ENCODE data around the gene CHRNA1. TPM values are rescaled to one million over a fixed set of nuclear protein-coding genes. Genes with fewer than 3 reads are reported as not detected.

The CHRNA1 gene
- total RNA-seq, 3 donors from 2014 or later: 0.76 to 2.6 (median 1.4) TPM

DNA sequence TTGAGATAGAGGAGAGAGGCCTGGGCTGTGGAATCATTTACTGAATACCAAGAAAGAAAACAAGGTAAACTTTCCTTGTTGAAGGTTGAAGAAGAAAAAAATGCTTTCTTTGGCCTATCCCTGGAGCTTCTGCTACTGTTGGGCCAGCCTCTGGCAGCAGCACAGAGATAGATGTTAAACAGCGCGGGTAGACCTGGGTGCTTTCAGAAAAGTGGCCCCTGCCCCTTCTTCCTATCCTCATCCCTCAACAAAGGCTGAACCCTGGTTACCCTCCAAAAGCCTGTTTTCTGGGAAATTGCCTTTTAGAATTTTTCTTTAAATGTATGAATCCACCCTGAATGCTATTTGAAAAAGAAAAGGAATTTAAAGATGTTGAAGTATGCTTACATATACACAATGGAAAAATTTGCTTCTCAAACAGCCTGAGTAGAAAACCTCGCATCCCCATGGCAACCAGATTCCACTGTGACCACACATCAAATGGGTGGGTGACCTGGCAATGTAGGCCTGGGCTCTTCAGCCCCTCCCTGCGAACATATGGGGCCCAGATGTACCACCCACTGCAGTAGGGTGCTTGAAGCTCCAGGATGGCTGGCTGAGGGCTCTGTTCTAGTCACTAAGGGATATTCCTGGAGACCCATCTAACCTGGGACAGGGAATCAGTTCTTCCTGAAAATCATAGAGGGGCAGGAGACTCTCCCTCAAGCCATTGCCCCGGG, 23.4 kb upstream of the CHRNA1 start:
- no peak for ATAC-seq

DNA sequence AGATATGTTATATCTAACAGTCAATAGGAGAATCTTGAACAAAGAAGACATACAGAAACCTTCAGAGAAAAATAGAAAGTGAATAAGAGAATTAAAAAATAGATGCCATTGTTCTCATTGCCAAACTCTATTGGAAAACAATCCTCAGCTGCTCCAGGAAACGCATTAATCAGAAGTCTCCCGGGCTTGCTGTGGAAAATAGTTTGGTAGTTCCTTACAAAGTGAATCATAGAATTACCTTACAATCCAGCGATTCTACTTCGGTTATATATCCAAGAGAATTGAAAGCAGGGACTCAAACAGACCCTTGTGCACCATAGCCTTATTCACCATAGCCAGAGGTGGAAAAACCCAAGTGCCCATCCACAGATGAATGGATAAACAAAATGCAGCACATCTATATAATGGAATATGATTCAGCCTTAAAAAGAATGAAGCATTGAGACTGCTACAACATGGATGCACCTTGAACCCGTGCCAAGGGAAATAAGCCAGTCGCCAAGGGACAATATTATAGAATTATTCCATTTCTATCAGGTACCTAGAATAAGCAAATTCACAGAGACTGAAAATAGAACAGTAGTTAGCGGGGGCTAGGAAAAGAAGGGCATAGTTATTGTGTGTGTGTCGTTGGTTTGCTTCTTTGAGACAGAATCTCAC, 21.9 kb upstream of the CHRNA1 start:
- no peaks in the 10 kb centered on the region for H3K36me3 ChIP-seq (ENCODE audit: low read depth)
- no peaks in the 10 kb centered on the region for H3K4me1 ChIP-seq (ENCODE audit: low read depth)
- no peak overlapping the region for H3K4me3 ChIP-seq
- intact Hi-C loops (cut with DNase I, micrococcal nuclease): no loop called here
- H3K9me3 ChIP-seq: no peaks in the 10 kb centered on the region
- ATAC-seq: no peak
- DNase-seq: no peak
- TF ChIP-seq, protein P1, sequence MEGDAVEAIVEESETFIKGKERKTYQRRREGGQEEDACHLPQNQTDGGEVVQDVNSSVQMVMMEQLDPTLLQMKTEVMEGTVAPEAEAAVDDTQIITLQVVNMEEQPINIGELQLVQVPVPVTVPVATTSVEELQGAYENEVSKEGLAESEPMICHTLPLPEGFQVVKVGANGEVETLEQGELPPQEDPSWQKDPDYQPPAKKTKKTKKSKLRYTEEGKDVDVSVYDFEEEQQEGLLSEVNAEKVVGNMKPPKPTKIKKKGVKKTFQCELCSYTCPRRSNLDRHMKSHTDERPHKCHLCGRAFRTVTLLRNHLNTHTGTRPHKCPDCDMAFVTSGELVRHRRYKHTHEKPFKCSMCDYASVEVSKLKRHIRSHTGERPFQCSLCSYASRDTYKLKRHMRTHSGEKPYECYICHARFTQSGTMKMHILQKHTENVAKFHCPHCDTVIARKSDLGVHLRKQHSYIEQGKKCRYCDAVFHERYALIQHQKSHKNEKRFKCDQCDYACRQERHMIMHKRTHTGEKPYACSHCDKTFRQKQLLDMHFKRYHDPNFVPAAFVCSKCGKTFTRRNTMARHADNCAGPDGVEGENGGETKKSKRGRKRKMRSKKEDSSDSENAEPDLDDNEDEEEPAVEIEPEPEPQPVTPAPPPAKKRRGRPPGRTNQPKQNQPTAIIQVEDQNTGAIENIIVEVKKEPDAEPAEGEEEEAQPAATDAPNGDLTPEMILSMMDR (IDR thresholded peaks at IDR 0.05): no peak

More for the DNA sequence above, 23.4 kb upstream of the CHRNA1 start:
- TF ChIP-seq, protein P1 (IDR thresholded peaks at IDR 0.05): no peak
- Histone ChIP-seq H3K4me3 (no peak overlapping the region), H3K4me1 (ENCODE audit: low read depth) (no peaks in the 10 kb centered on the region), H3K9me3 (no peaks in the 10 kb centered on the region), H3K36me3 (ENCODE audit: low read depth) (no peaks in the 10 kb centered on the region)
- intact Hi-C loops (cut with DNase I, micrococcal nuclease): no loop called here
- no peak for DNase-seq

DNA sequence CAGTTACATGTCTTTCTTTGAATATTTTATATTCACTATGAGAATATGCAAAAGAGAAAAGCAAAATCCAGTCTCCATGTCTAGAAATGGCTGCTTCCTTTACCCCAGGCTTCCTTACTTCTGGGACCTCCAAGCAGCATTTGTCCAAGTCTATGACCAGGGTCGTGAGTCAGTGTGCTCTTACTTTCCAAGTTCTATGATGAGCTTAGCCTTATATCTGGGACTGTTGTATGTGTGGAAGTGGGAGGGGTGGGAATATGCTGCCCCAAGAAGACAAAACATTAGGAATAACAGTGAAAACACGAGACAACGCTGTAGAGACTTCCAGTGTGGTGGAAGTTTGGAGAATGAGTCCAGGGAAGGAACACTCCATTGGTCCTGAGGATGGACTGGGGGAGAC, 21.2 kb upstream of the CHRNA1 start:
- no peak for DNase-seq
- intact Hi-C loops (cut with DNase I, micrococcal nuclease): no loop called here
- Histone ChIP-seq H3K4me3 (no peak overlapping the region), H3K4me1 (ENCODE audit: low read depth) (no peaks in the 10 kb centered on the region), H3K36me3 (ENCODE audit: low read depth) (no peaks in the 10 kb centered on the region), H3K9me3 (no peaks in the 10 kb centered on the region)
- no peak for ATAC-seq
- TF ChIP-seq, protein P1 (IDR thresholded peaks at IDR 0.05): no peak

DNA sequence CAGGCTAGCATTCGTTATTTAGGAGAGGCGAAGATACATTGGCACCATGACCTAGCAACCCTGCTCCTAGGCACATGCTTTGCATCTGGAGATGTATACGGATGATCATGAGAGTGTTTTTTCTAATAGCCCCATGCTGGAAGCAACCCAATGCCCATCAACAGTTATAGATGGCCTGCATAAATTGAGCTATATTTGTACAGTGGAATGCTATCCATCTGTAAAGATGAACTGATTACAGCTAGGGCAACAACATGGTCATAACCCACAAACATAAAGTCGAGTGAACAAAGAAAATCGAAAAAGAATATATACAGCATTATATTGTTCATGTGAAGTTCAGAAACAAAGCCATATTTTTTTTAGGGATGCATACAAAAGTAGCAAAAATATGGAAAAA, 20.6 kb upstream of the CHRNA1 start:
- no peak overlapping the region for H3K4me3 ChIP-seq
- TF ChIP-seq, protein P1 (IDR thresholded peaks at IDR 0.05): no peak
- H3K9me3 ChIP-seq: no peaks in the 10 kb centered on the region
- ATAC-seq: no peak
- intact Hi-C loops (cut with DNase I, micrococcal nuclease): no loop called here
- no peaks in the 10 kb centered on the region for H3K4me1 ChIP-seq (ENCODE audit: low read depth)
- H3K36me3 ChIP-seq (ENCODE audit: low read depth): no peaks in the 10 kb centered on the region
- DNase-seq: no peak

DNA sequence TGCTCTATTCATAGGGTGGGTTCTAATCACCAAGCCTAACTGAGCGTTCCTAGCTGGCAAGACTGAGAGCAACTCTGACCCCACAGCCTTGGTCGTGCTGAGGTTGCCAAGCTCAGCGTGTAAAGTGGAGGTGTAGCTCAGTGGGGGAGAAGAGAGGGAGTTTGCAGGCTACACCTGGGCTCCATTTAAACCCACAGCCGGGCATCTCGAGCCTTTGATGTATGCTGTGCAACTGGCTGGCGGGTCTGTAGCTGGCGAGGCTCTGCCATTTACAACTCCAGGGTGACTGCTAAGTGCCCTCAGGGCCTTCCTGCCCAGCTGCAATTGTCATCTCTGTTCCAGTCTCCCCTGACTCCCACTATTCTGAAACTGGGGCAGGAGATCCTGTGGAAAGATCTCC, 20.0 kb upstream of the CHRNA1 start:
- no peaks in the 10 kb centered on the region for H3K4me1 ChIP-seq (ENCODE audit: low read depth)
- ATAC-seq (no peak), DNase-seq (no peak)
- intact Hi-C loops (cut with DNase I, micrococcal nuclease): no loop called here
- H3K9me3 ChIP-seq: no peaks in the 10 kb centered on the region
- H3K4me3 ChIP-seq: no peak overlapping the region
- H3K36me3 ChIP-seq (ENCODE audit: low read depth): no peaks in the 10 kb centered on the region
- TF ChIP-seq, protein P1 (IDR thresholded peaks at IDR 0.05): no peak
